ENCODE results near the gene DDI2.

DDI2 gene

DNA sequence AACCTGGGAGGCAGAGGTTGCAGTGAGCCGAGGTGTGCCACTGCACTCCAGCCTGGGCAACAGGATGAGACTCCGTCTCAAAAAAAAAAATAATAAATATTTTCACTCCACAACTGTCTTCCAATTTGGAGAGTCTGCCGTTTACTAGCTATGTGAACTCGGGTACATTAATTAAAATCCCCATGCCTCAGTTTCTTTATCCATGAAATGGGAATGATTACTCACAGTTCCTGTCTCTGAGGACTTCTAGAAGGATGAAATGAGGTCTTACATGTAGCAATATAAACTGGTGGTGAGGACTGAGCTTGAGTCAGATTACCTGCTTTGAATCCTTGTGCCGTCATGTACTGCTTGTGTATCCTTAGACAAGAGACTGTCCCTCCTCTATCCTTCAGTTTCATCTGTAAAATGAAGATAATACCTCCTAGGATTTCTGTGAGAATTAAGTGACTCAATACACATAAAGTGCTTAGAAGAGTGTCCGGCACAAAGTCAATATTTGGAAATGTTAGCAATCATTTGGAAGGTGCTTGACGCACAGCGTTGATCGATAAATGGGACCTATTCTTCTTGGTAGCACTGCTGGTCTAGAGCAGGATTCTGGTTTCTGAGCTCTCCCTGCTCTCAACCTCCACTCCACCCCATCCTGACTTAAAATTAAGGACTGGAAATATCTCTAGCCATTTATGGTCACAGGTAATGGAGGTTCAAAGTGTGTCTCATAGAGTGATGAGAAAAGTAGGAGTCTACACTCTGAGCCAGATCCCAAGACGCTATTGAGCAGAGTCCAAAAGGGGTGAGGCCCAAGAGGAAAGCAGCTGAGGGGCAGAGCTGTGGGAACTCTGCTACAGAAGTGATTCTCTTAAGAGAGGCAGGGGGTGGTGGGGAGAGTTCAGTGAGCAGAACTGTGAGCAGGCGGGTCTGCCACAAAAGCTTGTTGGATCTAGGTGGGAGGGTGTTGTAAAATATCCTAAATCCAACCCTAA lies 11.6 kb upstream of the DDI2 start:
- no peak for DNase-seq

DNA sequence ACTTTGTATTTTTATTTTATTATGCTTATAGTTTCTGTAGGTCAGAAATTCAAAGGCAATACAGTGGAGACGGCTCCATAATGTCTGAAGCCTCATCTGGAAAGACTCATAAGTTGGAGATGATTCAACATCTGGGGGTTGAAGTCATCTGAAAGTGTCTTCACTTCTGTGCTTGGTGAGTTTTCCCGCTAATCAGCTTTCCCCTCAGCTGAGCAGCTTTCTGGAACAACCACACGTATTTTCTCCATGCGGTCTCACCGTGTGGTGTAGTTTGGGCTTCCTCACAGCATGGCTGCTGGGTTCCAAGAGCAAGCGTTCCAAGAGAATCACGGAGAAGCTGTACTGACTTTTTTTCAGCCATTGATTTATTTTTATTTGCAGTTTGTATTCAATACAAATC lies 7.6 kb upstream of the DDI2 start:
- DNase-seq: no peak

DNA sequence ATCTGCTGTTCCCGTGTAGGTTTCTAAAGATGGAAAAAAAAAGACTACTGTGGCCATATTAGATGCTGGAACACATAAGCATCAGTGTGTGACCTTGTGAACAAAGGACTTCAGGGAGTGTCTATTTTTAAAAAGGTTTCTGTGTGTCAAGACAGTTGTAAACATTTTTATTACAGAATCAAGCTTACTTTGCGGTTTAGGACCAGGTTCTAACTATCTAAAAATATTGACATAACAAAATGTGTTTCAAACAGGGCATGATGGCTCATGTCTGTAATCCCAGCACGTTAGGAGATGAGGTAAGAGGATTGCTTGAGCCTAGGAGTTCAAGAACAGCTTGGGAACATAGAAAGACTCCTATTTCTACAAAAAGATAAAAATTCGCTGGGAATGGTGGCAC lies 7.1 kb upstream of the DDI2 start:
- DNase-seq: no peak

DNA sequence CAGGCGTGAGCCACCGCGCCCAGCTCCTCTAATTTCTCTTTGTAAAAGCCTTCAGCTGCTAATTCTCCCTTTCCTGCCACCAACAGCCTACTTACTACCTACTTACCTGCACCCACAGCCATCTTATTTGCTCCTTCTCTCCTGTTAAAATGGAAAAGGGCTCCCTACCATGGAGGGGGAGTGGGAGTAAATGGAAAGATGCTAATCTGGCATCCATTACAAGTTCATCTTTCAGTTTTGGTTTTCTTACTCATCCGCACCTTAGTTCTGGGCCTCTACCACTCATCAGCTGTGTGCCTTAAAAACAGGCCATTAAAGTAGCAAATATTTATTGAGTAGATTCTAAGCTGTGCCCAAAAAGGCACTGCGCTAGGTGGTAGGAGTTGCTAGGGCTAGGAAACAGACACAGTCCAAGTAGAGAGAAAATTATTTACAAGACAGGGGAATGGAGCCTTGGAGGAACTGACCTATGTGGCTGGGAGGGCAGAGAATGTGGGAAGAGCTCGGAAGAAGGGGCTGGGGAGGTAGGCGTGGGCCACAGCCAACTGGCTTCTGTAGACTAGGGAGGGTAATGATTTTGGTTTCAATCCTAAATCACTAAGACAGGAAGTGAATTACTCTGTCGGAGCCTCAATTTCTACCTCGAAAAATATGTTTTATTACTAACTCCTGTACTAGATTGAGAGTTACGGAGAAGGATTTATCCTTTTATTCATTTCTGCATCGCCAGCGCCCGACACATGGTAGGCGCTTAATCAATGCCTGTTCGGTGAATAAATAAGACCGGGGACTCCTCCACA lies 685 bp upstream of the DDI2 start:
- DNase-seq: no peak

DNA sequence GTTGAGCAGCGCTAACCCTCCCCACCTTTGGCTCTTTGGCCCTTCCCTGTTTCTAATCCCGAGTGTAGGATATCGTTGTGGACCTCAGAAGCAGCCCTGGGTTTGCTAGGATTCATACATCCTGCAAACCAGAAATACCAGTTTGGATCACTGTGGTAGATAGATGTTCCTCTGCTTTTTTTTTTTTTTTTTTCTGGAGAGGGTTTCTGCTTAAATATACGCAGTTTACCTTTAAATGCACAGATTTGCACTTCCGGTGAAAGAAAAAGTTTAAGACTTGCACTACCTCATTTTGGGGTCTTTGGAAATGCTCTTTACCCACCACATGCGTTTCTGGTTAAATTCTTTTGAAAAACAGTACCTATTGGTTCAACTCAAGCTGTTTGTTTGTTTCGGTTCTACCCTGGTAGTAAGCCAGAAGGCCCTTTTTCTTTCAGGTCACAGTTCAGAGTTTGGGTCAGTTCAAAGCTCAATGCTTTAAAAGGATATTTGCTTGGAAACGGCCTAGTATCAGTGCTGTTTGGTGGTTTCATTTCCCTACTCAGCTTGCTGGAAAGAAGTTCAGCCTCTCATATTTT lies 908 bp downstream of the DDI2 start:
- DNase-seq: no peak

DNA sequence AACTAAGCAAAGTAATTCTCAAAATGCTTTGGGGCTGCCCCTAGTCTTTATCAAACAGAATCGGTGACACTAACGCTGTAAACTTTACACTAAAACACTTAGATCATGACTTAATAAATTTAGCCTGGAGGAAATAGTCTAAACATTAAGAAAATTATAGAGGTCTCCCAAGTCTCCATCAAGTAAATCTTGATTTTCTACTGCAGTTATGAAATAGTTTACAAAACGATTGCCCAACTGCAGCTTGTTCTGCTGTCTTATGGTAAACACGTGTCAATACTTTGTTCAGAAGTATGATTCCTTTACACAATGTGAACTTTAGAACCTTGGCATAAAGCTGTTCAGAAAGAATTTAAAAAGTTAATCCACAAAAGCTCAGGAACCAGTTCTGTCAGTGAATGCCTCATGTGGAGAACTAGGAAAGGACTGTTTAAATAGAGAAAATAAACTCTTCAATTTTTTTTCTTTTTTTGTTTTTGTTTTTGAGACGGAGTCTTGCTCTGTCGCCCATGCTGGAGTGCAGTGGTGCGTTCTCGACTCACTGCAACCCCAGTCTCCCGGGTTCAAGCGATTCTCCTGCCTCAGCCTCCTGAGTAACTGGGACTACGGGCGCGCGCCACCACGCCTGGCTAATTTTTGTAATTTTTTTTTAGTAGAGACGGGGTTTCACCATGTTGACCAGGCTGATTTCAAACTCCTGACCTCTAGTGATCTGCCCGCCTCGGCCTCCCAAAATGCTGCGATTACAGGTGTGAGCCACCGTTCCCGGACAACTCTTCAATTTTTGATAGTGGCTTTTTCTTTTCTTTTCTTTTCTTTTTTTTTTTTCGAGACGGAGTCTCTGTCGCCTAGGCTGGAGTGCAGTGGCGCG lies 1.6 kb downstream of the DDI2 start:
- DNase-seq: no peak

DNA sequence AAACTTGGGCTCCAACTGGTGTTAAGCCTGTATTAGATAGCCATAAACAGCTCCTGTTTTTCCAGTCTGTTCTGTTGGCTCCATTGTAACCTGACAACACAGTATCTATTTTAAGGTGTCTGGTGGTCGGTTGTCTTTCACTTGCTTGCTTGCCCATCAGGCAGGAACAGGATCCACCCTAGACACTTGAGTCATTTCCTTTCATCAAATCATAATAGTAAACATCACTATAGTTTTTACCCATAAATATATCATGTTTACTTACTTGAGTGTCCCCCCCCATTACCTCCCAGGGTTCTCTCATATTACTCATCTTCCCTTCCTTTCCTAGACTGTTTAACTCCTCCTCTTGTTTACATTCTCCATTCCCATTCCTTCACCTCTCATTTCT lies 2.9 kb downstream of the DDI2 start:
- no peak for DNase-seq

DNA sequence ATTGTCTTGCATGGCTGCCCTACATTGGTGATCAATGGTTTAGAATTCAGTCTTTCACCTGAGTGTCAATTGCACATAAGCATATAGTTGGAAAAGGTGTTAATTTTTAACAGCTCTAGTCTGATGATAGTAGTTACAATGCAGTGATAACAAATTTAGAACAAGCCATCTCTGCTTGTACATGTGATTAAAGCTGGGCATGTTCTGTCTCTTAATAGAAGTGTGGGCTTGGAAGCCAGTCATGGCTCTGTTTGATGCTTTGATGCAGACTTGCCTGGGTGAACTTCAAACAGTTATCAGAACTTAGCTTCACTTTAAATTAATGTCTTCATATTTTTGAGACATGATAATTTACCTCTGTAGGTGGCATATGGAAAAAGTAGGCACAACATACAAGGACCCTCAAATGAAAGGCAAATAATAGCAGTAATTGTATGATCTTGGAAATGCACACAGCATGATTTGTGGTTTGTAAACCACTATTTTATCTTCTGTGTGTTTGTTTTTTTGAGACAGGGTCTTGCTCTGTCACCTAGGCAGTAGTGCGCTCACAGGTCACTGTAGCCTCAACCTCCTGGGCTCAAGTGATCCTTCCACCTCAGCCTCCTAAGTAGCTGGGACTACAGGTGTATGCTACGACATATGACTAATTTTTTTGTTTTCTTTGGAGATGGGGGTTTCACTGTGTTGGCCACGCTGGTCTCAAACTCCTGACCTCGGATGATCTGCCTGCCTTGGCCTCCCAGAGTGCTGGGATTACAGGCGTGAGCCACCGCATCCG lies 3.8 kb downstream of the DDI2 start:
- DNase-seq: no peak

DNA sequence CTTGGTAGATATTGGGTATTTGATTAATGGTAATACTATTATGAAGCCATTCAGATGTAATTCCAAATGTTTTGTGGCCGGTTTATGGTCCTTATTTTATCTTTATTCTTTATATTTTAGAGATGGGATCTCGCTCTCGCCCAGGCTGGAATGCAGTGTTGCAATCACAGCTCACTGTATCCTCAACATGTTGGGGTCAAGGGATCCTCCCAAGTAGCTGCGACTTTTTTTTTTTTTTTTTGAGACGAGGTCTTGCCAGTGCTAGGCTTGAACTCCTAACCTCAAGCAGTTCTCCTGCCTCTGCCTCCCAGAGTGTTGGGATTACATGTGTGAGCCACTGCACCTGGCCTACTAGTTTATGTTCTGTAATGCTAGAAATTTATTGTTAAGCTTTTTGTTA lies 4.7 kb downstream of the DDI2 start:
- DNase-seq: no peak

DNA sequence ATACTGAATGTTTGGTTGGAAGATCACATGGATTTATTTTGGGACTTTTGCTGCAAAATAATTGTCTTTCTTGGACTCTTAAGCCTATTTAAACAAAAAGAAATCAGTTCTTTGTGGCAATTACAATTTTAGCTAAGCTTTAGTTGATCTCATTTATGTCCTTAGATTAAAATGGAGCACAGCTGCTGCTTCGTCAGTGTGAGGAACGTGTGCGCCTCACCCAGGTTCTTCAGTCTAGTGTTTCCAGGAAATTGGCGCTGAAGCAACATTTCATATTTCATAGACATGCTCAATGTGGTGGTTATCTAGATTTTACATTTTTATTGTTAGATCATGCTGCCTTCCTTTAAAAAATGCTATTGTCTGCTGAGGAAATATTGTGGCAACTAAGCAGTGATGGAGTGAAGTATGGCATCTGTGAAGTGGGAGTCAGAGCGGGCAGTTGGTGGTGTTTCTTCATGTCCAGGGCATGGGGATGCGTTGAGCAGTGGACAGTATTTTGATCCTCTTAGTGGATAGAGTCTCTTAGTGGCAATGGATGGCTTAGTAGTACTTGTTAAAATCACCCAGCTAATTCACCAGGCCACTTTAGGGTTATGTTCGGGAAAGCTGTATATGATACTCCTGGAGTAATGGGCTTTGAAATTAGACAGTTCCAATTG lies 5.6 kb downstream of the DDI2 start:
- no peak for DNase-seq

DNA sequence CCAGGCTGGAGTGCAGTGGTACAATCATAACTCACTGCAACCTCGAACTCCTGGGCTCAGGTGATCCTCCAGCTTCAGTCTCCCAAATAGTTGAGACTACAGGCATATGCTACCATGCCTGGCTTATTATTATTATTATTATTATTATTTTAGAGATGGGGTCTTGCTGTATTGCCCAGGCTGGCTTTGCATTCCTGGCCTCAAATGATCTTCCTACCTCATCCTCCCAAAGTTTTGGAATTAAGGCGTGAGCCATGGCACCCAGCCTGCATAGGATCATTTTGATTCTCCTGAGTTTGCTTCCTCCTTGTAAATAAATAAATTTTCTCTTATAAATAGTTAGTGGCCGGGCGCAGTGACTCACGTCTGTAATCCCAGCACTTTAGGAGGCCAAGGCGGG lies 6.2 kb downstream of the DDI2 start:
- DNase-seq: no peak

DNA sequence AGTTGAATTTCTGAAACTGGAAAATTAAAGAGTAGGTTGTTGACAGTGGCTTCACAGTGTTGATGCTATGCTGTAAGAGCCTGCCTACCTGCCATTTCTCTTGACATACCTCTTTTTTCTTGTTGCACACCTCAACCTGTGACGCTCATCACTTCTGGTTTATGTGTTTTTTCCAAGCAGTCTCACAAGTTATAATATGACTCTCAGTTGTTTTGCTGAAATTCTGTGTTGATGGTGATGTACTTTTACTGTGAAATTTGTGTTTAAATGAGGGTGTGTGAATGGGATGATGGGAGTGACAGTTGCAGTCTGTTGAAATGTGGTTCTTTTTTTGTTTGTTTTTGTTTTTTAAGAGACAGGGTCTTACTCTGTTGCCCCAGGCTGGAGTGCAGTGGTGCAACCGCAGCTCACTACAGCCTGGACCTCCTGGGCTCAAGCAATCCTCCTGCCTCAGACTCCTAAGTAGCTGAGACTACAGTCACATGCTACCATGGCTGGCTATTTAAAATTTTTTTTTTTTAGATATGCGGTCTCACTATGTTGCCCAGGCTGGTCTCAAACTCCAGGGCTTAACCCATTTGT lies 7.0 kb downstream of the DDI2 start:
- DNase-seq: no peak

DNA sequence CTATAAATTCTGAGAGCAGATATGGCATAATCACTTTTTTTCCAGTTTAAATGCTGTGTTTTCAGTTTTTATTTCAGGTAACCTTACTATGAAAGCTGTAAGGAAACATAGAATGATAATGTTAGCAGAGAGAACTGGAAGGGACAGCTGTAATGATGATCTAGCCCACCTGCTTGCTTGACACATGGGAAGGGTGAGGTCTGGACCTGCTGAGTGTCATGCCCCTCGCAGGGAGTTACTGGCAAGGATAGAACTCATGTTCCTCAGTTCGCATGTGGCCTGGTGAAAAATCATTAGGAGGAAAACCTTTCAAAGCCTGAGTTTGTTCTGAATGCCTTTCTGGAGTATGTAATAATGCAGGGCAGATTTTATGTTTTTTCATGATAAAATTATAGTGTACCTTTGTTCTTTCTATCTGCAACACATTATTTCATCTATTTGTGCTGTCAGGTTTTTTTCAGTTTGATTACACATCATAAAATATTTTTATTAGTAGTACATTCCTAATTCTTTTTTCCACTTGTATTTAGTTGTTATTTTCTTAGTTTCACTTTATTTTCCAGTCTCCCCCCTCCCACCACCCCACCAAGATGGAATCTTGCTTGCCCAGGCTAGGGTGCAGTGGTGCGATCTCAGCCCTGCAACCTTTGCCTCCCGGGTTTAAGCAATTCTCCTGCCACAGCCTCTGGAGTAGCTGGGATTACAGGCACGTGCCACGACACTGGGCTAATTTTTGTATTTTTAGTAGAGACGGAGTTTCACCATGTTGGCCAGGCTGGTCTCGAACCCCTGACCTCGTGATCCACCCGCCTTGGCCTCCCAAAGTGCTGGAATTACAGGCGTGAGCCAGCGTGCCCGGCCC lies 8.0 kb downstream of the DDI2 start:
- no peak for DNase-seq

DNA sequence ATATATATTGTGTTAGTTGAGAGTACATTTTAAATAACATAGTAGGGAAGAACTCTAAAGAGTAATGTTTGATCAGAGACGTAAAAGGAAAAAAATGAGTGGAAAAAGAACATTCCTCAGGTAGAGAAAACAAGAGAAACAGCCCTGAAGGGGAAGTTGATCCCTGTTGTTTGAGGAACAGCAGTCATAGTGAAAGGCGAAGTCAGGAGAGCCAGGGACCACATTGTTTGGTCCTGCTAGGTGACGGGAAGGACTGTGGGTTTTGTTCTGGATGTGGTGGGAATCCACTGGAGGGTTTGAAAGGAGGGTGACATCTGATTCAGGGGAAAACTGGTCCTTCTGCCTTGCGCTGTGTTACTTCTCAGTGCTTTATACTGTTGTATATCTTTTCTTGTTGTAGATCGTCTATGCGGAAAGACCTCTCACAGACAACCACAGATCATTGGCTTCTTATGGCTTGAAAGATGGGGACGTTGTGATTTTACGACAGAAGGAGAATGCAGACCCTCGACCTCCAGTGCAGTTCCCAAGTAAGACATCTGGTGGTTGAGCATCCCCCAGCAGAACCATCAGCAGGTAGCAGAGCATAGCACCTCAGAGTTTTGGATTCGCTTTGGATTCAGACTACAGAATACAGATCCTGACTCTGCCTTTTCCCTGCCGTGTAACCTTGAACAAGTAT lies 9.2 kb downstream of the DDI2 start:
- DNase-seq: no peak

DNA sequence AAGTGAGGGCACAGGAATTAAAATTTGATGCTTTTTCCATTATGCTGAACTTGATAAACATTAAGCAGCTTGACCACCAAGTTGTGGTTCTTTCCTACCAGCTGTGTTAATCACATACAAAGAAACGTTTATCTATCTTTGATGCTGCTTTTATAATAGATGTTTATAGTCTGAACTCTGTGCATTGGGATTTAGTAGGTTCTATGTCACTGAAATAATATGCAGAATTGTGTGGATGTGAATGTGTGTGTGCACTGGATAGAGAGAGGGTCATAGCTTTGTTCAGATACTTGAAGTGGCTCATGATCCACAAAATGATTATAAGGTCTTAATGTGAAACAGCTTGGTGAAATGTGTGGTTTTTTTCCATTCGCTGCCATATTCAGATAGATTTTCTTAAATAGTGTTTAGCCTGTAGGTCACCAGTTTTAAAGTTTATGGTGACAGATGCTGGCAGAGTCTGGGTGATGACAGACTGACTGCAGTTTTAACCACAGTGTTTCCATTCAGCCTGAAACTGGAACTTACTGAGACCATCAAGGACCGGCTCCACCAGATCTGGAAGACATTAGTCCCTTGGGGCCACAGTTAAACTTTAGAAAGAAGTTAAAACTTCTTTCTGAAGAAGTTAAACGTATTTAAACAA lies 10.2 kb downstream of the DDI2 start:
- no peak for DNase-seq

DNA sequence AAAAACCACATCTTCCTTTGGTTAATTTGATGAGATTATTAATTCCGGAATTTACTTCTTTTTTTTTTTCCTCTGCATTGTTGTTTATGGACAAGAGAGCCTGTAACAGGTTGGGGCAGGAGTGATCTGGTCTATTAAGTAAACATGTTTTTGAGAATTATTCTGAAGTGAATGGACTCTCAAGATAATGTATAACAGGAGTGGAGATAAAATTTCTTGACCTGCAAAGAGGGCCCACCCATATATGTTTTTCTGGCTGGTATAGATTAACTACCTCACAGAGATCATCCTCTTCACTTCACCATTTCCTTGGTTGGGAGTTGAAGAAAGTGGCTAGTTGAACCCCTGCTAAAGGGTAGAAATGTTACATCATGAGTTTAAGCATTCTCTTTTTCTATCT lies 10.7 kb downstream of the DDI2 start:
- DNase-seq: no peak

DNA sequence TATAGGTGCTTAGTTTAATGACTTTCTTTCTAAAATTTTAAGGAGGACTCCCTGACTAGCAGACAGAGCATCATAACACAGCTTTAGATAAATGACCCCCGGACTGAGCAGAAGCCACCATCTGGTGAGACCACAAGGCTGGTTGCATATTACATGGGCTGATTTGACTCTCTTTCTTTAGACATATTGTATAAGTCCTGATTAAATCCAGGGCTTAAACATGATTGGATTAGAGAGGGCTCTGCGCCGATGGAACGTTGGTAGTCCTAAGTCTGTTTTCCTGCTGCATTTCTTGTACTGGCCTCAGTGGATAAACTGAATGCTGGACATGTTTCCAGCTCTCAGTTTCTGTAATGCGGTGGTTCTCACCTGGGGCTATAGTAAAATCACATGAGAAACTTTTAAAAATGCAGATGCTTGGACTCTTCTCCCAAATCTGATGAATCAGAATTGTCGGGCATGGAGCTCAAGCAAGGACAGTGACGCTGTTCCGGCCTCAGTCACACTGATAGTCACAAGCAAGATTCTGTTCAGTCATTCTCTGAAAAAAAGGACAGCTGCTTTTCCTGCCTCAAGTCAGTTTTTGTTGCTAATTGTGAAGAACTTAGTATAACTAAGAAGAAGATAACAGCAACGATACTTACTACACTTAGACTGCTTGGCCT lies 16.6 kb downstream of the DDI2 start:
- DNase-seq: no peak

DNA sequence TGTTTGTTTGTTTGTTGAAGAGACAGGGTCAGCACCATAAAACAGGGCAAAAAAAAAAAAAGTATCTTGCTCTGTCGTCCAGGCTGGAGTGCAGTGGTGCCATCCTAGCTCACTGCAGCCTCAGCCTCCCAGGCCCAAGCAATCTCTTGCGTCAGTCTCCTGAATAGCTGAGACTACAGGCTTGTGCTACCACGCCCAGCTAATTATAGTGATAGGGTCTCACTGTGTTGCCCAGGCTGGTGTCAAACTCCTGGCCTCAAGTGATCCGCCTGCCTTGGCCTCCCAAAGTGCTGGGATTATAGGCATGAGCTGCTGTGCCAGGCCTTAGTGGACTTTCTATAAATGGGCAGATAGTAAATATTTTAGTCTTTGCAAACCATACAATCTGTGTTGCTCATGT lies 19.2 kb downstream of the DDI2 start:
- no peak for DNase-seq
